ENCODE results near the gene NOTCH3.
A peak's percentile ranks its signal among the peaks of the same experiment; 100 is the strongest.

Gene NOTCH3

GRCh38 chr19:15161028-15161984 lies 39.5 kb downstream of the NOTCH3 start:
- peak; percentile 67 for DNase-seq (ENCODE audit: low read depth)
- H3K4me3 ChIP-seq (ENCODE audit: low read depth, low read length), result no peak overlapping the region
- peak; percentile 71 for TF ChIP-seq CTCF (IDR thresholded peaks at IDR 0.05; ENCODE audit: insufficient read depth, low read depth, low read length, missing control alignments)

- no peak for TF ChIP-seq CTCF (IDR thresholded peaks at IDR 0.05; ENCODE audit: insufficient read depth, low read depth, low read length, missing control alignments)
- H3K4me3 ChIP-seq (ENCODE audit: low read depth, low read length), result no peak overlapping the region
- DNase-seq (ENCODE audit: low read depth), result peak; percentile 30
These were observed 41.5 kb downstream of the NOTCH3 start for GRCh38 chr19:15159251-15159650.

- no peak overlapping the region for H3K4me3 ChIP-seq (ENCODE audit: low read depth, low read length)
- TF ChIP-seq CTCF (IDR thresholded peaks at IDR 0.05; ENCODE audit: insufficient read depth, low read depth, low read length, missing control alignments), result no peak
- no peak for DNase-seq (ENCODE audit: low read depth)
These were observed 44.4 kb downstream of the NOTCH3 start for GRCh38 chr19:15156391-15156790.

GRCh38 chr19:15155296-15155695 lies 45.5 kb downstream of the NOTCH3 start:
- TF ChIP-seq CTCF (IDR thresholded peaks at IDR 0.05; ENCODE audit: insufficient read depth, low read depth, low read length, missing control alignments), result no peak
- DNase-seq (ENCODE audit: low read depth), result no peak
- no peak overlapping the region for H3K4me3 ChIP-seq (ENCODE audit: low read depth, low read length)

GRCh38 chr19:15154002-15154612 lies 46.7 kb downstream of the NOTCH3 start:
- DNase-seq (ENCODE audit: low read depth), result peak; percentile 36
- peak; percentile 50 for TF ChIP-seq CTCF (IDR thresholded peaks at IDR 0.05; ENCODE audit: insufficient read depth, low read depth, low read length, missing control alignments)
- H3K4me3 ChIP-seq (ENCODE audit: low read depth, low read length), result no peak overlapping the region

GRCh38 chr19:15149737-15150136 lies 51.1 kb downstream of the NOTCH3 start:
- DNase-seq (ENCODE audit: low read depth), result no peak
- no peak for TF ChIP-seq CTCF (IDR thresholded peaks at IDR 0.05; ENCODE audit: insufficient read depth, low read depth, low read length, missing control alignments)
- no peak overlapping the region for H3K4me3 ChIP-seq (ENCODE audit: low read depth, low read length)

All from GM12865 (cell line).